Activated CD8-positive, alpha-beta T cell treated with anti-CD3 and anti-CD28 coated beads, Interleukin-2, amount 10 ng/mL, durations not matched to agents 7 days and 5 days (primary cell): ENCODE results near the gene SMPD1. TPM values are rescaled to one million over a fixed set of nuclear protein-coding genes. Genes with fewer than 3 reads are reported as not detected.

Source experiments
- ATAC-seq: fragments of 150-1000 bp; cut with Tn5 transposase; one replicate; pipeline ENCODE4 v1.10.0; 2021; ENCODE audit warnings: moderate library complexity
- CTCF ChIA-PET: fragments of 350-600 bp; sonication (Branson Sonifier 250); formaldehyde crosslinking; loops from one replicate; lab custom pipeline; 2021; ENCODE audit warnings: antibody characterized with exemption; lab: Charles Lee
- POLR2A ChIA-PET: fragments of 350-600 bp; sonication (Branson Sonifier 250); formaldehyde crosslinking; loops from one replicate; lab custom pipeline; 2021; ENCODE audit warnings: antibody characterized with exemption; lab: Charles Lee
- DNase-seq: peaks from one replicate; pipeline ENCODE4 v3.0.0-alpha.2; 2020
- H3K27ac Mint-ChIP-seq: one replicate; pipeline ENCODE4 v1.8.0; 2021; ENCODE audit warnings: mild to moderate bottlenecking, mixed read lengths
- H3K27me3 Mint-ChIP-seq: one replicate; pipeline ENCODE4 v1.8.0; 2021; ENCODE audit warnings: low read depth, mixed read lengths
- H3K36me3 Mint-ChIP-seq: one replicate; pipeline ENCODE4 v1.8.0; 2021; ENCODE audit warnings: low read depth, mixed read lengths
- H3K4me1 Mint-ChIP-seq: one replicate; pipeline ENCODE4 v1.8.0; 2021; ENCODE audit warnings: low read depth, mixed read lengths
- H3K4me3 Mint-ChIP-seq: one replicate; pipeline ENCODE4 v1.8.0; 2021; ENCODE audit warnings: mild to moderate bottlenecking, mixed read lengths
- H3K9me3 Mint-ChIP-seq: one replicate; pipeline ENCODE4 v1.8.0; 2022; ENCODE audit warnings: mixed read lengths; ENCODE audit not compliant: insufficient read depth
- total RNA-seq, 2 experiments: library from RNA; stranded (reverse); gene quantifications; one replicate each; pipeline ENCODE4 v1.2.3, GENCODE V29; 2021

SMPD1 gene
- total RNA-seq, 2 experiments from 2014 or later = 35.5 to 37.1 TPM

DNA sequence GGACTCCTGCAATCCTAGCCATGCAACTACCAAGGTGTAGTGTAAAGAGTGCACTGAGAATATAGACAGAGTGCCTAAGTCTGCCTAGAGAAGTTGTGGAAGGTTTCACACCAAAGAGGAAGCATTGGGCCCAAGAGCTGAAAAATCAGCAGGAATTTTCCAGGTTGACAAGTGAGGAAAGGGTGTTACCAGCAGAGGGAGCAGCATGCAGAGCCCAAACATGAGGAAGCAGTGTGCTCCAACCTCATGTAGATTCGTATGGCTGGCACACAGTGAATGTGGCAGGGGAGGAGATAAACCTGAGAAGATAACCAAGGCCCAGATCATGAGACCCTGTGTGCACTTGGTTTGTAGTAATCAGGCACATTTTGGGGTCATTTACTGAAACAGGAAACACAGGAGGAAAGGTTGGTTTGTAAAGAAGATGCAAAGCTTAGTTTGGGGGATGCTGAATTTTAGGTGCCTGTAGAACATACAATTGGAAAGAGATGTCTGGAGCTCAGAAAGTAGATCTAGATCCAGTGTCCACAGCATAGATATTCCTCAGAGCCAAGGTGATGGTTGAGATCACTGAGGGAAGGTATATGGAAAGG is 48.8 kb downstream of the SMPD1 start:
- ATAC-seq = peak; percentile 43
- ChIA-PET POLR2A (interaction anchor here (0.9 kb wide), 1 partner anchor 29 kb away, joined by 3 read pairs; no protein-coding TSS in a partner anchor), CTCF (interaction anchor here (0.6 to 14.8 kb wide), 20 partner anchors 9 to 244 kb away, joined by 3 to 657 read pairs (median 4); partner anchors contain the start of genes APBB1, ARFIP2, MRPL17 and SMPD1)
- Mint-ChIP-seq H3K27ac (no peak overlapping the region), H3K27me3 (no peaks in the 10 kb centered on the region), H3K4me1 (peaks cover 6% of the 10 kb centered on the region), H3K36me3 (no peaks in the 10 kb centered on the region), H3K9me3 (no peaks in the 10 kb centered on the region), H3K4me3 (no peak overlapping the region)
- DNase-seq = peak; percentile 43

DNA sequence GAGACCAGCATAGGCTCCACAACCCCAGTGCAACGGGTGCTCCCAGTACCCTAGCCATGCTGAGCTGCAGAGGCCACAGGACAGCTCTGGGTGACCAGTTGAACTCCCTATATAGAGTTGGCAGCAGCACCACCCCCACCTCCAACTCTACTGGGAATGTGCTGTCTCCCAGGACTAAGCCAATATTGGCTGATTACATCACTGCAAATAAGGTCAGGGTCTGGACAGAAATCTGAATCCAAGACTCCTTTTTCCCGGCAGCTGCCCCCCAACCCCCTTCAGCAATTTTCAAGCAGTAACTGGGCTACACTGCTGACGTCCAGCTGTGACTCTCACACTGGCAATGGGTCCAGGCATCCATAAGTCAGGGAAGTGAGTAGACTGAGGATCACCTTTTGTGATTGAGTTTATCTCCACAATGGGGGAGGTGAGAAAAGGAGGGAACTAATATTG is 50.7 kb downstream of the SMPD1 start, which contains the start of gene HPX:
TSS of gene HPX (minus strand) at position 82 of the 453 bp plus-strand sequence. CDS start at position 58, 24 bp downstream.
- ATAC-seq (no peak), DNase-seq (no peak)
- Mint-ChIP-seq H3K27me3 (peaks cover 8% of the 10 kb centered on the region), H3K4me3 (no peak within 1 kb of the TSS), H3K9me3 (no peaks in the 10 kb centered on the region), H3K27ac (no peak within 1 kb of the TSS), H3K36me3 (no peaks in the 10 kb centered on the region), H3K4me1 (peaks cover 3% of the 10 kb centered on the region)
- ChIA-PET CTCF (interaction anchor here (0.9 to 14.8 kb wide), 12 partner anchors 15 to 242 kb away, joined by 3 to 657 read pairs (median 5); partner anchors contain the start of genes APBB1, MRPL17 and SMPD1), POLR2A (interaction anchor here (1.2 kb wide), 1 partner anchor 62 kb away, joined by 4 read pairs; no protein-coding TSS in a partner anchor)

DNA sequence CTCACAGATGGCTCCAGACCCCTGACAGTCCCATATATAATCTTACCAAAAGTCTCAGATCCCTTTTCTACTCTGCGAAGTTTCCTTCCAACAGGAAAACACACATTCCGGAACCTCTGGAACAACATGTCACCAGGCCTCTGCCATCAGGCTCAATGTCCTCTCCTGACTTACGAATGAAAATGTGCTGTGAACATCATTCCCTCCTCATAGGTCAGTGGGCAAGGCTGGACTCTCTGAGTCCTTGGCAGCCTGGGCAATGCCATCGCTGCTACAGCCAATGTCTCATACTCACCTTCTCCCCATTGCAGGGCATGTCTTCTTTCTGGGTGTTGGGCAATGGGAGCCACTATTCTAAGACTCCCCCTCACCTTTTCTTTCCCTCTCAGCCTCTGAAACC is 52.2 kb downstream of the SMPD1 start:
- Mint-ChIP-seq H3K4me3 (no peak overlapping the region), H3K27me3 (peaks cover 12% of the 10 kb centered on the region)
- POLR2A ChIA-PET = interaction anchor here (1.2 kb wide), 1 partner anchor 63 kb away, joined by 4 read pairs; no protein-coding TSS in a partner anchor

DNA sequence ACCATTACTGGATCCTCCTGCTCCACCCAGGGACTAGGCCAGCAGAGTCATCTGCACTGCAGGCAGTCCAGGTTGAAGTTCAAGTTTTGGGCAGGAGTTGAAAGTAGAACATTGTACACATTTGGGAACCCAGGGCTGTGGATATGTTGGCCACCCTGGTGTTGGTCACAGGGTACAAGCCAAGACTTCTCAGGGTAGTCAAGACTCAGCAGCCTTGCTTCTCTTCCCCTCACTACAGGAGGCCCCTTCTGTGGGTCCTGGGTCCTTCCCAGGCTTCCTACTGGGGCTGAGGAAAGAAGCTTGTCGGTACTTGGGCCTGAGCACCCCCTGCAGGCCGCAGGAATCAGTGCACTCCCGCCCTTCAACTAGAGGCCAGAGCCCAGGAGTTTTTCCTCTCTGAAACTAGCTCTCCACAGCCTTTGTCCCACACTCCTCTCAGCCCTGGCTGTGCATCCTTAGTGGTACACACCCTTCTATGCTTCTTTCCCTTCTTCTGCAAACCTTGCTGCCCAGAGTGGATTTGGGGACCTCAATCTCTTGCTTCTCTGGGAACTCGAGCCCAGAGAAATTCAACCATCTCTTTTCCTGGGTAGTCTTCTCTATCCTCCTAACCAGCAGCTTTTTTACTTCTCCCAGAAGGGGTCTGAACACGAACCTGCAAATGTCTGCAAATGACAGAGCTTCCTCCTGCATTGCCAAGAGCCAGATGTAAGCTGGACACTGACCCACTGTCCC is 53.2 kb downstream of the SMPD1 start:
- Mint-ChIP-seq H3K9me3 (no peaks in the 10 kb centered on the region), H3K27me3 (peaks cover 12% of the 10 kb centered on the region), H3K36me3 (no peaks in the 10 kb centered on the region), H3K4me1 (no peaks in the 10 kb centered on the region), H3K4me3 (no peak overlapping the region), H3K27ac (no peak overlapping the region)
- POLR2A ChIA-PET = interaction anchor here (0.8 to 2.2 kb wide), 2 partner anchors 62 to 65 kb away, joined by 4 to 12 read pairs; no protein-coding TSS in a partner anchor
- peak; percentile 89 for ATAC-seq
- CTCF ChIA-PET = interaction anchor here (0.6 to 14.8 kb wide), 50 partner anchors 8 to 299 kb away, joined by 3 to 657 read pairs (median 6); partner anchors contain the start of genes APBB1, ARFIP2, SMPD1 and TIMM10B
- peak; percentile 69 for DNase-seq

More for the DNA sequence above, 52.2 kb downstream of the SMPD1 start:
- H3K27ac Mint-ChIP-seq = no peak overlapping the region
- no peak for DNase-seq
- H3K36me3 Mint-ChIP-seq = no peaks in the 10 kb centered on the region
- ATAC-seq = no peak
- no peaks in the 10 kb centered on the region for H3K9me3 Mint-ChIP-seq
- CTCF ChIA-PET = interaction anchor here (1.0 to 14.8 kb wide), 10 partner anchors 12 to 241 kb away, joined by 3 to 657 read pairs (median 12); partner anchors contain the start of genes APBB1, ARFIP2, MRPL17 and TIMM10B
- H3K4me1 Mint-ChIP-seq = no peaks in the 10 kb centered on the region

Other genes with a start within 250 kb of the SMPD1 start
- not detected for gene OR52B2, start 220.1 kb upstream of the SMPD1 start, total RNA-seq
- gene OR52W1, start 191.2 kb upstream of the SMPD1 start, total RNA-seq = not detected
- not detected for gene C11orf42, start 184.9 kb upstream of the SMPD1 start, total RNA-seq
- gene FHIP1B, start 155.8 kb upstream of the SMPD1 start, total RNA-seq = 10 to 100 TPM; 19.1 to 20.4 TPM
- under 1 TPM; 0.16 to 0.29 TPM for gene CNGA4, start 151.4 kb upstream of the SMPD1 start, total RNA-seq
- gene CCKBR, start 130.6 kb upstream of the SMPD1 start, total RNA-seq = not detected
- gene CAVIN3, start 70.0 kb upstream of the SMPD1 start, total RNA-seq = 1 to 10 TPM; 1.0 to 1.2 TPM
- gene APBB1, start 28.6 kb downstream of the SMPD1 start, total RNA-seq = 10 to 100 TPM; 51.7 to 52.4 TPM
- not detected for gene HPX, start 50.5 kb downstream of the SMPD1 start, total RNA-seq
- 1 to 10 TPM; 5.7 to 7.5 TPM for gene TRIM3, start 83.5 kb downstream of the SMPD1 start, total RNA-seq
- gene ARFIP2, start 90.9 kb downstream of the SMPD1 start, total RNA-seq = 10 to 100 TPM; 38.6 to 39.8 TPM
- gene TIMM10B, start 91.0 kb downstream of the SMPD1 start, total RNA-seq = 10 to 100 TPM; 34.1 to 35.4 TPM
- 10 to 100 TPM; 17.8 to 18.5 TPM for gene DNHD1, start 106.8 kb downstream of the SMPD1 start, total RNA-seq
- 10 to 100 TPM; 28.6 to 29.8 TPM for gene RRP8, start 213.1 kb downstream of the SMPD1 start, total RNA-seq
- gene ILK, start 213.3 kb downstream of the SMPD1 start, total RNA-seq = 100 to 1,000 TPM; 195 to 197 TPM
- 100 to 1,000 TPM; 140 to 156 TPM for gene TAF10, start 221.7 kb downstream of the SMPD1 start, total RNA-seq
- 10 to 100 TPM; 74.1 to 78.9 TPM for gene TPP1, start 228.9 kb downstream of the SMPD1 start, total RNA-seq